ENCODE measurements around the gene HOXC6. TPM values are rescaled to one million over a fixed set of nuclear protein-coding genes. Genes with fewer than 3 reads are reported as not detected.

The HOXC6 gene
- total RNA-seq, 2 experiments from 2014 or later: not detected

DNA sequence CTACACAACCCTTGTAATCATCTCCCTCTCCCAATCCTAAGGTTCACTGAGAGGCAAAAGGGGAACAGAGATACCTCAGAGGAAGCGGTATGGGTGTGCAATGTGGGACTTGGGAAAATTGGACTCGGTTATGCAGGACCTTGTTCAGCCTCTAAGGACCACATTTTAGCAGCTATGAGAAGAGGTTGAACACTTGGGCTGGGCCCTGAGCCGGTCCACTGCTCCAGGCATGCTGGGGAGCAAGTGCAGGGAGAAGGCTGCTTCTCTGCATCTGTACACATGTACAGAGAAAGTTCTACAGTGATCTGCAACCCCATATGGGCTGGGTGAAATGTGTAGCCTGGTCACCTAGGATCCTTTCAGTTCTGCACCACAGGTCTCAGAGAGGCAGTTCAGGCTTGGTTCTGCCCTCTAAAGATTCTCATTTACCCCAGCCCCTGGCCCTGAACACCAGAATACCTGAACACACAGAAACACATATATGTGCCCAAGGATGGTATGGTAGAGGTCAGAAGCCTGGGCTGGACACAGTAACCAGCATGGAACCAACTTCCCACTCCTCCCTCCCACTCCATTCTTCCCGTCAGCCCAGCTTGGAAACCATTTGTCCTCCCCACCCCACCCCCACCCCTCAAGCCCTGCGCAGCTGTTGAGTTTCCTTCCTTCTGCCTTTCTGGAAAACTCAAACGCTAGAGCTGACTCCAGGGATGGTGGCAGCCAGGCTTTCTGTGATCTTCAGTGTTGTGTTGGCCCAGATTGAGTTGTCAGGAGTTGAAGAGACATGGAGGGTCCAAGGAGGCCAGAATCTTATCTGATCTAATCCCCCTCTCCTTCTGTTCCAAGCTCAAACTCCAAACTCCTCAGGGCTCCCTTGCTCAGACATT lies 15.0 kb downstream of the HOXC6 start:
- Mint-ChIP-seq H3K4me3 (no peak overlapping the region), H3K27me3 (ENCODE audit: low read depth) (peaks cover 88% of the 10 kb centered on the region), H3K9me3 (ENCODE audit: insufficient read depth) (no peaks in the 10 kb centered on the region), H3K27ac (no peak overlapping the region), H3K36me3 (ENCODE audit: low read depth) (no peaks in the 10 kb centered on the region), H3K4me1 (ENCODE audit: low read depth) (peaks cover 21% of the 10 kb centered on the region)
- no peak for DNase-seq
- ATAC-seq: no peak
- POLR2A ChIA-PET: no interaction called here
- CTCF ChIA-PET: interaction anchor here (1.6 kb wide), 1 partner anchor 10 kb away, joined by 6 read pairs; the partner anchor contains the start of gene HOXC5

DNA sequence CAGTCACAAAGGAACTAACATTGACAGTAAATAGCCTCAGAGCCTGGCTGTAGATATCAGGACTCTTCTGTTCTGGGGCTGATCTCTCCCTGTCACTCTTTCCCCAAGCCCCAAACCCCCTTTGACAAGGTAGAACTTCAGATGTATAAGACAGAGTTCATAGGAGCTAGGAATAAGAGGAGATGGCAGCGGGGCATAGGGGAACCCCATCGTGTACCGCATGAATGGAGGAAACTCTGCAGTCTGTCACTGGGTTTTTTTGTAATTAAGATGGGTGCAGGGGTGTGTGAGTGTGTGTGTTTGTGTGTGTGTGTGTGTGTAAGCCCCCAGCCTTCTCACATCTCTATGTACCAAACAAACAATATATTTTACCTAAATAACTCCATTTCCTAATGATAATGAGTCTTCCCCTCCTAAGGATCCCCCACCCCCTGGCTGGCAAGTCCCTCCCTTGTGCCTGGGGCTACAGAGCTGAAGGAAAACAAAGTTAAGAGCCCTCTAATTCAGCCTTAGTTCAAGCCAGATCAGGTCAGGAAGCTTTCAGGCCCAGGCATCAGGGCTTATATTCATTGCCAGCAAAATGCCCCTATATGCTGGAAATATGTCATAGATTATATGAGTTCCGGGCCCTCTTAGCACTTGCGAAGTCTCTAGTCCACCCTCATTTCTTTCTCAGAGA lies 16.3 kb downstream of the HOXC6 start:
- DNase-seq (no peak), ATAC-seq (no peak)
- peaks cover 21% of the 10 kb centered on the region for H3K4me1 Mint-ChIP-seq (ENCODE audit: low read depth)
- no peak overlapping the region for H3K27ac Mint-ChIP-seq
- no peaks in the 10 kb centered on the region for H3K9me3 Mint-ChIP-seq (ENCODE audit: insufficient read depth)
- CTCF ChIA-PET: interaction anchor here (1.0 to 1.6 kb wide), 6 partner anchors 12 to 157 kb away, joined by 3 to 7 read pairs (median 4); partner anchors contain the start of gene HOXC5
- H3K27me3 Mint-ChIP-seq (ENCODE audit: low read depth): peaks cover 89% of the 10 kb centered on the region
- H3K4me3 Mint-ChIP-seq: no peak overlapping the region
- POLR2A ChIA-PET: no interaction called here
- H3K36me3 Mint-ChIP-seq (ENCODE audit: low read depth): no peaks in the 10 kb centered on the region

- Mint-ChIP-seq H3K36me3 (ENCODE audit: low read depth) (no peaks in the 10 kb centered on the region), H3K27me3 (ENCODE audit: low read depth) (peaks cover 89% of the 10 kb centered on the region), H3K9me3 (ENCODE audit: insufficient read depth) (no peaks in the 10 kb centered on the region), H3K4me3 (no peak overlapping the region), H3K4me1 (ENCODE audit: low read depth) (peaks cover 28% of the 10 kb centered on the region), H3K27ac (no peak overlapping the region)
- DNase-seq: no peak
- ChIA-PET CTCF (interaction anchor here (1.0 to 1.2 kb wide), 6 partner anchors 13 to 162 kb away, joined by 3 to 7 read pairs (median 4); partner anchors contain the start of gene HOXC5), POLR2A (no interaction called here)
- no peak for ATAC-seq
These were observed 17.2 kb downstream of the HOXC6 start for GRCh38 chr12:54045401-54045800.

DNA sequence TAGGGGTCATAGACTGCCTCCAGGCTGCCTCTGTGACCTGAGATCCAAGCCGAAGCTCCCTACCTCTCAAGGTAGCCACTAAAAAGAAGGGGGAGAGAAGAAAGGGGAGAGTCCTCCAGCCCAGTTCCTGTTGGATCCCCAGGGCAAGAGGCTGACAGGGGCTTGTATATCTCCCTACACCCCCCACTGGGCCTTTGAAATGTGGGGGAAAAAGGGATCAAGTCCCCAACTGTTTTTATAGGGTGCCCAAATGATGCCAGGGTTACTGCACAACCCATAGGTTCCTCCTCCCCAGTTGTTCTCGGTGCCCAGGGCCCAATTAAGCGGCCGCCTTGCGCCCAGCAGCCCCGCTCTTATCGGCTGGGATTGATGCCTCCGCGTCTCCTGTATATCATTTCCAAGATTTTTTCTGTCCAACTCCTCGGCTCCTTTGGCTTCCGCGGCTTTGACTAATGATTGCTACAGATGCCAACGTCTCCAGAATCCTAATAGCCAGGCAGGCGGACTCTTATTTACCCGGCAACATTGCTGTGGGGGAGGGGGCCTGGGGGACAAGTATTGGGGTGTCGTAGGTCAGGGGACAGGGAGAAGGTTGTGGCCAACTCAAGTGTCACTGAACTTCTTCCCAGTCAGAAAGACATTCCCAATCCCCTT lies 17.8 kb downstream of the HOXC6 start:
- Mint-ChIP-seq H3K9me3 (ENCODE audit: insufficient read depth) (no peaks in the 10 kb centered on the region), H3K4me3 (no peak overlapping the region), H3K4me1 (ENCODE audit: low read depth) (peaks cover 31% of the 10 kb centered on the region), H3K27me3 (ENCODE audit: low read depth) (peaks cover 91% of the 10 kb centered on the region), H3K27ac (no peak overlapping the region), H3K36me3 (ENCODE audit: low read depth) (no peaks in the 10 kb centered on the region)
- no peak for DNase-seq
- ATAC-seq: no peak
- CTCF ChIA-PET: interaction anchor here (1.0 to 1.2 kb wide), 3 partner anchors 13 to 161 kb away, joined by 3 to 7 read pairs (median 4); partner anchors contain the start of gene HOXC5
- POLR2A ChIA-PET: no interaction called here

DNA sequence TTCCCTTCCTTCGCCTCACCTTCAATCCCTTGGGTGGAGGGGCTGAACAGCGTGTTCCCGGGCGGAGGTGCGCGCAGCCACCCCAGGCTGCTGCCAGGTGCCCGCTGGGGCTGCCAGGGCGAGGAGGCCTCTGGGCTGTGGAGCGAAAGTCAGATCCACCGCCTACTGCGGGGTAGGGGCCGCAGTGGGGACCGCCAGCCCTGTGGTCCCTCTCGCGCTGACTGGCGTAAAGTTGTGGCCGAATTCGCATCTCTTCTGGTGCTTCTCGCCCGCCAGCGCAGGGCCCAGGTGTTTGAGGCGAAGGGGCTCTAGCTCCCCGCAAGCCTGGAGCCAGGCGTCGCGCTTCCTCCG lies 18.5 kb downstream of the HOXC6 start:
- H3K4me3 Mint-ChIP-seq: no peak overlapping the region
- CTCF ChIA-PET: no interaction called here
- H3K36me3 Mint-ChIP-seq (ENCODE audit: low read depth): no peaks in the 10 kb centered on the region
- H3K9me3 Mint-ChIP-seq (ENCODE audit: insufficient read depth): no peaks in the 10 kb centered on the region
- POLR2A ChIA-PET: no interaction called here
- no peak overlapping the region for H3K27ac Mint-ChIP-seq
- H3K4me1 Mint-ChIP-seq (ENCODE audit: low read depth): peaks cover 36% of the 10 kb centered on the region
- peaks cover 92% of the 10 kb centered on the region for H3K27me3 Mint-ChIP-seq (ENCODE audit: low read depth)
- DNase-seq (no peak), ATAC-seq (no peak)

DNA sequence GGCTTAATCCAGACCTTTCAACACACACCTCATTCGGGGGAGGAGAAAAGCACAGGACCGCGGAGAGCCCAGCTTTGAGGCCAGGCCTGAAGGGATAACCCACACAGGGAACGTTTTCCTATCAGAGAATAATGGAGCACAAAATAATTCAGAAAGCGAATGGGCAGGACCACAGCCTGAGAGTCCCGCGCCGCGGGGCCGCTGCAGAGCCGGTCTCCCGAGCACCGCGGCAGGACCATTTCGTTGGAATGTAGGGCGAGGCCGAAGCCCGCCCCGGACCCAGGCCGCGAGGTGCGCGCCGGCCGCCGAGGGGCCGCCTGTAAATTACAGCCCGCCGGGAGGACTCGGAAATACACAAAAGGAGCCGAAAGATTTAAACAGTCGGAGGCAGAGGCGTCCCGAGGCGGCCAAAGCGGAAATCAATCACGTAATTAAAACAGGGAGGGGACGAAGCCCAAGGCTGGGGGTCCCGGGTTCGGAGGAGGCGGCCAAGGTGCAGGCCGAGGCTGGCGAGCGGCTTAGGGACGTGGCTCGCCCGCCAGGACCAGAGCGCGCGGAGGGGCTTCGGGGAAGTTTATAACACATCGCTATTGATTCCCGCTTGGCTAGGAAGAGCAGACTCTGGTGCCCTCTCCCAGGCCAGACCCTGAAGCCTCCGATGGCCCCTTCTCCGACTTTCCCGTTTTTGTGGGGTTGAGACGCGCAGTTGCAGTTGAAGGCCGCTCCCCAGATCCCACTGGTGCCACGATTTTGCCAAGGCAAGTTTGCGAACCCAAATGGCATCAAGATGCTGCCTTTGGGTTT lies 19.1 kb downstream of the HOXC6 start:
- no peaks in the 10 kb centered on the region for H3K36me3 Mint-ChIP-seq (ENCODE audit: low read depth)
- POLR2A ChIA-PET: no interaction called here
- H3K27ac Mint-ChIP-seq: no peak overlapping the region
- peaks cover 92% of the 10 kb centered on the region for H3K27me3 Mint-ChIP-seq (ENCODE audit: low read depth)
- ATAC-seq (peak; percentile 6), DNase-seq (no peak)
- CTCF ChIA-PET: interaction anchor here (1.1 kb wide), 2 partner anchors 15 to 154 kb away, joined by 3 to 6 read pairs; partner anchors contain the start of gene HOXC5
- no peaks in the 10 kb centered on the region for H3K9me3 Mint-ChIP-seq (ENCODE audit: insufficient read depth)
- H3K4me3 Mint-ChIP-seq: no peak overlapping the region
- H3K4me1 Mint-ChIP-seq (ENCODE audit: low read depth): peaks cover 40% of the 10 kb centered on the region

DNA sequence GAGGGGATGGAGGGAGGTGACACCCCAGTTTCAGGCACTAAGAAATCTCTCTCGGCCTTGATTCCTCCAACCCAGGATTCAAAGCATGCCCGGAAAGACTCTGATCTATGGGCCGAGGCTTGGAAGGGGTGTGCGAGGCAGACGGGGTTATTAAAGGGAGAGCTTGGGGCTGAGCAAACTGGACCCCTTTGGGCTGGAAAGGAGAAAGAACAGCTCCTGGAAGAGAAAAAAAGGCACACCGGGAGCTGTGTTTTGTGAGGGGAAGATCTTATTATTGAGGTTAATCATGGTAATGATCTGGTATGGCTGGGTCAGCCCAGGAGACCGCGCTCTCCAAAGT lies 19.7 kb downstream of the HOXC6 start:
- ATAC-seq: no peak
- Mint-ChIP-seq H3K4me3 (no peak overlapping the region), H3K27me3 (ENCODE audit: low read depth) (peaks cover 89% of the 10 kb centered on the region), H3K36me3 (ENCODE audit: low read depth) (no peaks in the 10 kb centered on the region), H3K9me3 (ENCODE audit: insufficient read depth) (no peaks in the 10 kb centered on the region), H3K4me1 (ENCODE audit: low read depth) (peaks cover 44% of the 10 kb centered on the region), H3K27ac (no peak overlapping the region)
- no peak for DNase-seq
- ChIA-PET CTCF (interaction anchor here (0.6 to 1.1 kb wide), 3 partner anchors 15 to 154 kb away, joined by 3 to 6 read pairs (median 5); partner anchors contain the start of gene HOXC5), POLR2A (no interaction called here)

DNA sequence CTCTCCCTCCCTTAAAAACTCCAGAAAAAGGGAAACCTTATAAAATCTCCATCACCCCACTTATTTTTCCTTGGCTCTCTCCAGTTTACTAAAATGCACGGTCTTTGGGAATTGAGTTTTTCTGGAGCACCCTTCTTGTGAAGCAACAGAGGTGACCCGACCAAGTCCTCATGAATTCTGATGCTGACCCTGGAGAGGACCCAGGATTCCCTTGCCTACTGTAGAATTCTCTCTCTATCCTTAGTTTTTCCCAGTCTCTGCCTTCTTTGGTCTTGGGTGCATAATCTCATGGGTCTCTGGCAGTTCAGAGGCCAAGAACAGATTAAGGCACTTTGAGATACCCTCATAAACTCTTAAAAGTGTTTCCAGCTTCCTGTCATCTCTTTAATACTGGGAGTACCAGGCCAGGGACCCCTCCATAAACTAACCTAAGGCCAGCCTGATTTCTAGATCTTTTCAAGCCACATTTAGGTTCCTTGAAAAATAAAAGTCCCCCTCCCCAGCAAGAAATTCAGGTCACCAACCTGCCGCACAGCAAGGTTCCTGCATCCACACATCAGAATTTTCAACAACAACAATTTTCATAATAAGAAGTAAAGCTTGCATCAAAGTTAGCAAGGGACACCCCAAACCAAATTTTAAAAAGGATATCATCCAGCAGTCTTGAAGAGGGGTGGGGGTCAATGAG lies 20.3 kb downstream of the HOXC6 start:
- CTCF ChIA-PET: interaction anchor here (0.6 to 1.1 kb wide), 3 partner anchors 16 to 153 kb away, joined by 3 to 6 read pairs (median 5); partner anchors contain the start of gene HOXC5
- no peak for DNase-seq
- Mint-ChIP-seq H3K36me3 (ENCODE audit: low read depth) (no peaks in the 10 kb centered on the region), H3K9me3 (ENCODE audit: insufficient read depth) (no peaks in the 10 kb centered on the region), H3K4me3 (no peak overlapping the region), H3K27ac (no peak overlapping the region), H3K4me1 (ENCODE audit: low read depth) (peaks cover 47% of the 10 kb centered on the region), H3K27me3 (ENCODE audit: low read depth) (peaks cover 87% of the 10 kb centered on the region)
- POLR2A ChIA-PET: no interaction called here
- no peak for ATAC-seq

- peaks cover 88% of the 10 kb centered on the region for H3K27me3 Mint-ChIP-seq (ENCODE audit: low read depth)
- peaks cover 46% of the 10 kb centered on the region for H3K4me1 Mint-ChIP-seq (ENCODE audit: low read depth)
- H3K4me3 Mint-ChIP-seq: no peak overlapping the region
- H3K27ac Mint-ChIP-seq: no peak overlapping the region
- CTCF ChIA-PET: no interaction called here
- H3K9me3 Mint-ChIP-seq (ENCODE audit: insufficient read depth): no peaks in the 10 kb centered on the region
- DNase-seq (no peak), ATAC-seq (no peak)
- no peaks in the 10 kb centered on the region for H3K36me3 Mint-ChIP-seq (ENCODE audit: low read depth)
- POLR2A ChIA-PET: no interaction called here
These were observed 20.9 kb downstream of the HOXC6 start for GRCh38 chr12:54049108-54049507.

DNA sequence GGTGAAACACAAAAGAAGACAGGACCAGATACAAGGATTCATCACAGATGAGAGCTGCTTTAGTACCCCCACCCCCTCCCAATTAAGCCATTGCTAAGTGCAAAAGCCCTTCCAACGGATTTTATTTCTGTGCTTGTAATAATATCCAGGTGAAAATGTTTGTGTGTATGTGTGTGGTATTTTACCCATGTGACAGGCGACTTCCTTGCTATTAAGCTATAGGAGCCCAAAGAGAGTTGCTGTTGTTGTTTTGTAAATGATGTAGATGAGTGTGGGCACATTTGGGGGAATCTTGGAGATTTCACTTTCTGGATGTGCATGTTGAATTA lies 22.2 kb downstream of the HOXC6 start:
- ChIA-PET CTCF (interaction anchor here (0.7 to 2.1 kb wide), 5 partner anchors 18 to 157 kb away, joined by 3 to 14 read pairs (median 3); partner anchors contain the start of gene HOXC5), POLR2A (no interaction called here)
- Mint-ChIP-seq H3K9me3 (ENCODE audit: insufficient read depth) (no peaks in the 10 kb centered on the region), H3K27me3 (ENCODE audit: low read depth) (peaks cover 86% of the 10 kb centered on the region), H3K36me3 (ENCODE audit: low read depth) (no peaks in the 10 kb centered on the region), H3K4me1 (ENCODE audit: low read depth) (peaks cover 40% of the 10 kb centered on the region), H3K4me3 (peak overlapping the region; percentile 13), H3K27ac (no peak overlapping the region)
- no peak for ATAC-seq
- DNase-seq: no peak

Measured in activated CD8-positive, alpha-beta T cell treated with anti-CD3 and anti-CD28 coated beads, Interleukin-2, amount 10 ng/mL, durations not matched to agents 7 days and 5 days (primary cell).